Smooth muscle cell of the coronary artery (primary cell): ENCODE data around the gene RBM45. TPM values are rescaled to one million over a fixed set of nuclear protein-coding genes. Genes with fewer than 3 reads are reported as not detected.

ENCODE experiments used
- total RNA-seq: library from RNA; depleted of rRNA; stranded (reverse); fragments of >200 nt; gene quantifications from 2 replicates; pipeline ENCODE4 v1.2.3, GENCODE V29; 2014; ENCODE audit warnings: low replicate concordance

The RBM45 gene
- 16.5 and 20.0 TPM in 2 replicates for total RNA-seq

GRCh38 chr2:178112202-178113152 lies at the start of gene RBM45:
TSS of gene RBM45 (plus strand) at chr2:178112437. CDS start at chr2:178112547, 110 bp downstream.

GRCh38 chr2:178072383-178073301 lies 39.6 kb upstream of the RBM45 start, which contains the start of gene PDE11A:
TSS of gene PDE11A (minus strand) at chr2:178072777. CDS start at chr2:178072437, 340 bp downstream.

Other genes starting within 250 kb of the RBM45 start
- not detected in 2 replicates for gene PDE11A, start 39.7 kb upstream of the RBM45 start, total RNA-seq
- gene OSBPL6, start 82.1 kb downstream of the RBM45 start, total RNA-seq: 0.47 and 0.98 TPM in 2 replicates